ENCODE results near the gene RILPL2.

DNA sequence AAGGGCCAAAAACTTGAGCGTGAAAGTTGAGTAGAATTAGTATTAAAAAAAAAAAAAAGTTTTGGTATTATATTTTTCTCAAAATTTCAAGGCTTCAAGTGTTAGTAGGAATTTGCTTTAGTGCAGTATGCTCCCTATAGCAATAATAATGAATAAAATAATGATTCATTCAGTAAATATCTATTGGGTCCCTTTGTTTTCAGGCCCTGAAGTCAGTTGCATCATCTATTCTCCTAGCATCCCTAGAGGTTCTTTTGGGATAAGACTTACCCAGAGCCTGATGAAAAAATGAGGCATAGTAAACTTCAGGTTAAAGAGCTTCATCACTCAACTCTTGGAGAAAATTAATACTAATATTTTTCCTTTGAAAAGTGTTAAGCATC, 51.5 kb downstream of the RILPL2 start:
- TF ChIP-seq, protein P1, sequence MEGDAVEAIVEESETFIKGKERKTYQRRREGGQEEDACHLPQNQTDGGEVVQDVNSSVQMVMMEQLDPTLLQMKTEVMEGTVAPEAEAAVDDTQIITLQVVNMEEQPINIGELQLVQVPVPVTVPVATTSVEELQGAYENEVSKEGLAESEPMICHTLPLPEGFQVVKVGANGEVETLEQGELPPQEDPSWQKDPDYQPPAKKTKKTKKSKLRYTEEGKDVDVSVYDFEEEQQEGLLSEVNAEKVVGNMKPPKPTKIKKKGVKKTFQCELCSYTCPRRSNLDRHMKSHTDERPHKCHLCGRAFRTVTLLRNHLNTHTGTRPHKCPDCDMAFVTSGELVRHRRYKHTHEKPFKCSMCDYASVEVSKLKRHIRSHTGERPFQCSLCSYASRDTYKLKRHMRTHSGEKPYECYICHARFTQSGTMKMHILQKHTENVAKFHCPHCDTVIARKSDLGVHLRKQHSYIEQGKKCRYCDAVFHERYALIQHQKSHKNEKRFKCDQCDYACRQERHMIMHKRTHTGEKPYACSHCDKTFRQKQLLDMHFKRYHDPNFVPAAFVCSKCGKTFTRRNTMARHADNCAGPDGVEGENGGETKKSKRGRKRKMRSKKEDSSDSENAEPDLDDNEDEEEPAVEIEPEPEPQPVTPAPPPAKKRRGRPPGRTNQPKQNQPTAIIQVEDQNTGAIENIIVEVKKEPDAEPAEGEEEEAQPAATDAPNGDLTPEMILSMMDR (IDR thresholded peaks at IDR 0.05; ENCODE audit: insufficient read depth, low read depth, low read length) = no peak
- TF ChIP-seq EZH2 (IDR thresholded peaks at IDR 0.05; ENCODE audit: insufficient read depth, low read length) = no peak

Data from astrocyte (in vitro differentiated cells and primary cell).